GM19240 (cell line): Measurements from ENCODE around the gene UGT8.
"Not testable (repeated sequence)": the region's sequence is repeated elsewhere in the genome, so short reads cannot be mapped to it uniquely, and the experiment has no call there.

Source experiments
- DNase-seq: peaks from one replicate; pipeline ENCODE4 v3.0.0; 2011; ENCODE audit warnings: low spot score; ENCODE audit not compliant: insufficient read length

UGT8 gene

DNA sequence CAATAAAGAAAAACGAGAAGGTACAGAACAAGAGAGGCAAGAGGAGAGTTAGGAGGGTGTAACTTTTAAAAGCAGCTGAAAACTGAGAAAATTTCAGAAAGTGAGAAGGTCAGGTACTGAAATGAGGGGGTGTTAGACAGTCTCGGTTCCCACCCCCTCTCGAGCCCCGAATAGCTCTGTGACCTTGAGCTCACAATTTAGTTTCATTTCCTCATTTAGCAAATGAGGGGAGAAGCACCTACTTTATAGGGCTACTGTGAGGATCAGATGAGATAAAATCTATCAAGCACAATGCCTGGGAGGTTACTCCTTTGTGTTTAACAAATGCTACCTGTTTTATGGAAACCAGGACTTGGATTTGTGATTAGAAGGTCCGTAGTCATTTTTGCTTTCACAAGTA lies 4.9 kb downstream of the UGT8 start:
- peak; percentile 44 for DNase-seq

DNA sequence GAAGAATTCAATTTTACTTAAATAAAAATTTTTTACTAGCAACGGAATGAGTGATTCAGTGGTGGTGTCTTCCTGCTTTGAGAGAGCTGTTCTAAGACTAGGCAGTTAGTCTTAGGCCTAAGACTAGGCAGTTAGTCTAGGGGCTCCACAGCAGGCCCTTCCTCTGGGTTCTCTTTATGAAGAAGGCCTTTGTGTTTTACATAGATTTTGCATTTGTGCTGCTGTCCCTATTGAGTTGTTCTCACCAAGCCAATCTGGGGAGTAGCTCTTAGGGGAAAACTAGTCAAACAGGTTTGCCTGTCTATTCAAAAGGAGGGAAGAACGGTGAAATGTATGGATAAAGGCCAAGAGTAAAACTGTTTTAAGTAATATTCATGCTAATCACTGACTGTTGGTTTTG lies 7.6 kb downstream of the UGT8 start:
- no peak for DNase-seq

DNA sequence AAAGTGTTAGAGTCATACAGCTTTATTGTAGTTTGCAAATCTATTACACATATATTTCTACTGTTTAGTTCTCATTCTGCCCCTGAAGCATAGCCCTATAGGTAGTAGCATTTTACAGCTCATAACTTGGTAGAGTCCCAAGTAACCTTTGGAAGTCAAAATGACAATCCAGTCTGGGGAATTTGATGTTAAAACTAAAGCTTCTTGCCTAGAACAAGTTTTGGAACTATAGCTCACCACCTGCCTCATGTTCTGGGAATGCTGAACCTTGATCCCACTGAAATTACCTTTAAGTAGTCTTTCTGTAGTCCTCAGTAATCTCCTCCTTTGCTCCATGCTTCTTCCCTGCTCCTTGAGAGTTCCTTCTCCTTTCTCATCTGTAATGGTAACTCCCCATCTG lies 8.4 kb downstream of the UGT8 start:
- no peak for DNase-seq

DNA sequence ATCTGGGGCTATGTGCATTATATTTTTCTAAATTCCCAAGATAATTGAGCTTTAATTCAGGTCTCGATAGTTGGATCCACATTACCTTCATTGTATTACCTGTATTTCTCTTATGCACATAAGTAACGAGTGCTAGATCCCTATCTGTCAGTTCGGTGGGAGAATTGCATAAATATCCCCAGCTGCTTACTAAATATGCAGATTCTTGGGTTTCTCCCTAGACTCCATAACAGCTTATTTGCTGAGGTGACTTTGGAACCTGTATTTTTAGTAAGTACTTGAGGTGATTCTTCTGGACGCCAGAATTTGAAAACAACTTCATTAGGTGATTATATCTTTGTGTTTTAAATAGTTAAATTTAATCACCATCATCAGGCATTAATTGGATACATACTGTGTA lies 15.0 kb downstream of the UGT8 start:
- no peak for DNase-seq

DNA sequence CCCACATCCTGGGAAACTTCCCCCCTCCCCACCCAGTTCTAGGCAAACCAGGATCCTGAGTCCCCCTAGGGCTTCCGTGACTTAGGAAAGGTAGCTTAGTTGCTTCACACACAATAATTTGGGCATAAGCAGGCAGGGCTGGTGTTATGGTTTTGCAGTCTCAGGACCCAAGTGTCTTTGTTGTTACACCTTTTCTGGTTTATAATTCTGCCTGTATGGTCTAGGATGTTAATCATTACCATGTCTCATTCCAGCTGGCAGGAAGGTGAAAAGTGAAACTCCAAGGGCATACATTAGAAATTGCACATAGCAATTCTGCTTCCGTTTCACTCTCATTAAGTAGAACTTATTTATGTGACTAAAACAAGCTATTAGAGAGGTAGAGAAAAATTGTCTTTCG lies 16.8 kb downstream of the UGT8 start:
- no peak for DNase-seq

DNA sequence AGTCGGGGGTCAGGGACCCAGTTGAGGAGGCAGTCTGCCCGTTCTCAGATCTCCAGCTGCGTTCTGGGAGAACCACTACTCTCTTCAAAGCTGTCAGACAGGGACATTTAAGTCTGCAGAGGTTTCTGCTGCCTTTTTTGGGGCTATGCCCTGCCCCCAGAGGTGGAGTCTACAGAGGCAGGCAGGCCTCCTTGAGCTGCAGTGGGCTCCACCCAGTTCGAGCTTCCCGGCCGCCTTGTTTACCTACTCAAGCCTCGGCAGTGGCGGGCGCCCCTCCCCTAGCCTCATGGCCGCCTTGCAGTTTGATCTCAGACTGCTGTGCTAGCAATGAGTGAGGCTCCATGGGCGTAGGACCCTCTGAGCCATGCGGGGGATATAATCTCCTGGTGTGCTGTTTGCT lies 17.4 kb downstream of the UGT8 start:
- not testable (repeated sequence) for DNase-seq

DNA sequence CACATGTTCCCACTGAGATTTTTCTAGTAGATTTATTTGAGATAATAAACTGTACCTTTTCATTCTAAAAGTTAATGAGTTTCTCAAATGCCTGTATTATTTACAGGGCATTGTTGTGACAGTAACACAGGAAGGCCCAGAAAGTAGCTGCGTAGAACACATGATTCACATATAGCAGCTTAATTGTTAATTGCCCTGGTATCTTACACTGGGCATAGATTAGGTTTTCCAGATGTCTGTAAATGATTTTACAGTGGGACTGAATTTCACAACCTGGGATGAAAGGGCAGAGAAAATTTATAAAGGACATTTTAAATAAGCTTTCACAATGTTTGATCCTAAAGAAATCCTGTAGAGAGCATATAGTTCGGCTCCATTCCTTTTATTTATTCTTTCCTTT lies 27.6 kb downstream of the UGT8 start:
- no peak for DNase-seq

DNA sequence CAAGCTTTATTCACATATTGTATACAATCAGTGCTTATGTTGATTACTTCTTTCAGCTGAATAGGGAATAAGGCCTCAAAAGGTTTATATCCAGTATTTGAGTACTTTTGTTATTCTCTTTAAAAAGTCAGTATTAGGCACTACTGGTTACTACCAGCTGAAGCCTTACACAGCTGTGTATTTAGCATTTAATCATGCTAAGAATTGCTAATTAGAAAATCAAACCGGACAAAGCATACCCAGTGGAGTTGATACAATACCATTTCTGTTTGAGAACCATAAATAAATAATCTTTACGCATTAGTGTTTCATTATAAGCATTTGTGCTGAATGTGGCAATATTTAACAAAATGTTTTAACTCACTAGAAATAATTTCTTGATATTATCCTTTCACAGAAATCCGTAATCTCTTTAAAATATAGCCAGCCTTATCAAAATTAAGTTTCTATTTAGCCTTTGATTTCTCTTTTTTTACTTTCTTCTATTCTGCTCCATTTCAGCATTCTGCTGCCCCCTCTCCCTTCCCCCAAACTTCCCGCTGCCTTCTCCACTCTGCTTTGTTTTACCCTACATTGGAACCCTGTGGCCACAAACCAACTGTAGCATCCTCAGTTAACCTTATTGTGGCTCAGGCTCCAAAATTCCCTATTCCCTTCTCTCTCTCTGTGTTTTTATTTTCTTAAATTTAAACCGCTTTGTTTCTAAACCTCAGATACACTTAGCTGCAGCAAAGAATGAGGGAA lies 37.8 kb downstream of the UGT8 start:
- DNase-seq: no peak

DNA sequence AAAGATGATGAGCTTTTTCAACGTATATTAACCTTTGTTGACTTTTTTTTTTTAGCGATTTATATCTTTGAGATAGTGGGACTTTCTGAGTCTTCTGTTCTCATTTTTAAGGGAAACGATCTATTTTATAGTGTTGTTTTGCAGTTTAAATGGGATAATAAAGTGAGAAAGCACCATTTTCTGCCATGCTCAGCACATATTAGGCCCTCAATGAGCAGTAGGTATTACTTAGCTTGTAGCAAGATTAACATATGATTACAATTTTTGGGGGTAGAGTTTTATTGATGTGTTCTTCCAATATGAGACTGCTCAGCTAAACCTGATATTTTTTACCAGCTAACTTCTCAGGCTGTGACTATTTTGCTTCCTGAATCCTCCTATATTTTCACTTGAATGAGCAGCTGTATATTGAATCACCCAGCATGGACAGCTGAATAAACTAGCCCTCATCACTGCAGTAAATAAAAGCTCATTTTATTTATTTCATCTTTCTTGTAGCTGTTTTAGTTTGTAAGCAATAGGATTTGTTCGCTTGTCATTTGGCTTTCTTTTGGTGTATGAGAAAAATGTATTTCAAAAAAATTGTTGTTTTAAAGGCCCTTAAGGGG lies 43.7 kb downstream of the UGT8 start:
- DNase-seq: no peak

DNA sequence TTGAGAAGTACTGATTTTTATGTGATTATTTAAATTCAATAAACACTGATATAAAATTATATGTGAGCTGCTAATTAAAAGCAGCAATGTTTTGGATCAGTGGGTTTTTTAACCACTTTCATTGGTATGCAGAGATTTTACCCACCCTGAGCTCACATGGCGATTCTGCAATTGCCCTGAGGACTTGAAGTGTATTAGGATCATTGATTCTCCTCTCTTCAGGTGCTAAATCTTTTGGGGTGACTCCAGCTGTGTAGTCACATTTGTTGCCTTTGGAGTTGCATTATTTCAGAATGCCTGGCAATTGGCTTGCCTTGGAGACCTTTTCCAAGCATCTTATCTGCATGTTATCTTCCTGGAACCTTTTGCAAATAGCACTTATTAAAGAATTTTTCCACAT lies 51.3 kb downstream of the UGT8 start:
- DNase-seq: no peak

DNA sequence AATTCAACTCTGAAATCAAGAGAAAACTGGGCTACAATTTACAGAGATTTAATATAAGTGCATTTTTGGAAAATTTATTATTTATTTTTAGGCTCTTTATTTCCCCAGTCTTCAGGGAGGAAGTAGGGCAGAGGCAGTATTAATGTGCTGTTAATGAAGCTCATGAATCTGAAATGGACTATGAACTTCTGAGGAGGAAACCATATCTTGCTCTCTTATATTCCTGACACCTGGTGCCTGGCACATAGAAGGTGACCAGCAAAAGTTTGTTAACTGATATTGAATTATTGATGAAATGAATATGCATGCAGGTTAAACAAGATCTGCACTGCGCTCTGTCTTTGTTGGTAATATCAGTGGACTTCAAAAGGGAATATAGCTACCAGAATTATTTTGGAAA lies 55.1 kb downstream of the UGT8 start:
- DNase-seq: no peak

DNA sequence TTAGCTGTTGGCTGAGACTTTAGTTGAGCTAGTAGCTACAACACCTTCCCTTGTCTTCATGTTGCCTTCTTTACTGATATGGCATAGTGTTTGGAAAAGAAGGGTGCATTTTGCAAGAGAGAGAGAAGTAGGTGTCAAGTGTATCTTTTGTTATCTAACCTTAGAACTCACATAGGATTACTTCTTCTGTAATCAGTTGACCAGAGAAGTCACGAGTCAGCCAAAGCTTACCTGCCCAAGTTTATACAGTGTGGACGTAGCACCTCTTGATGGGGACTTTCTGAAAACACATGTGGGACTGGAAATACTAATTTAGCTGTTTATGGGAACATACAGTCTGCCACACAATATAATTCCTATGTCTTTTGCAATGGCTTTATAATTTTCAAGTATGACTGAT lies 56.0 kb downstream of the UGT8 start:
- DNase-seq: no peak

DNA sequence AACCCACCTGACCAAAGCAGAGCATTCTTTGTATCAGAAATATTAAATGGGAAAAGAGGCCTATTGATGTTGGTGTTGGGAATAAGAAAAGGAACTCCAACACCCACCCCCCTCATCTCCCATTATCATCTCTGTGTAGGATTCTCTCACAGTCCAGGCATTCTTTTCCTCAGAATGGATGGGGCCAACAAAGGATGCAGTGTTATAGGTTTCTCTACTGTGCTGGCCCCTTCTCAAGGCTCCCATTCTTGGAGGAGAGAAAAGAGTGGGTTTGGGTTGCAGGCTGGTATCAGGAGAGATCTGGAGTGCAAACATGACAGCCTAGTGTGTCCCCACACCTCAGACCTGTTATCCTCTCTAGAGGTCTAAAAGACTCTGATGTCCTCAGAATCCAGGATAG lies 59.6 kb downstream of the UGT8 start:
- DNase-seq: no peak

DNA sequence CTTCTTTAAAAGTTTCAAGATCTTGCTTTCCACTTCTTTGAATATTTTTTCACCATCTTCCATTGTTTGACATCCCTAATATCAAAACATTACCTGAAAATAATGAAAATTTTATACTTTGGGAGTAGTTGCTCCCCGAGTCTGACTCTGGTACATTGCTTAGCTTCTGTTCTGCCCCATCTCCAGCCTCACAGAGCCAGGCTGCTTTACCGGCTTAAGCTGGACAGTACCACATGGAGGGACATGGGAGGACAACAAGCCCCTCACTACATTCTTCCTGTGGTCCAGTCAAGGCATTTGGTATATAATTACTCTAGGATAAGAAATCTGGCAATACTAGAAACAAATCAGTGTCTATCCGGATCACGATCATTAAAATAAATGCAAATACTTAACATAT lies 60.2 kb downstream of the UGT8 start:
- no peak for DNase-seq

DNA sequence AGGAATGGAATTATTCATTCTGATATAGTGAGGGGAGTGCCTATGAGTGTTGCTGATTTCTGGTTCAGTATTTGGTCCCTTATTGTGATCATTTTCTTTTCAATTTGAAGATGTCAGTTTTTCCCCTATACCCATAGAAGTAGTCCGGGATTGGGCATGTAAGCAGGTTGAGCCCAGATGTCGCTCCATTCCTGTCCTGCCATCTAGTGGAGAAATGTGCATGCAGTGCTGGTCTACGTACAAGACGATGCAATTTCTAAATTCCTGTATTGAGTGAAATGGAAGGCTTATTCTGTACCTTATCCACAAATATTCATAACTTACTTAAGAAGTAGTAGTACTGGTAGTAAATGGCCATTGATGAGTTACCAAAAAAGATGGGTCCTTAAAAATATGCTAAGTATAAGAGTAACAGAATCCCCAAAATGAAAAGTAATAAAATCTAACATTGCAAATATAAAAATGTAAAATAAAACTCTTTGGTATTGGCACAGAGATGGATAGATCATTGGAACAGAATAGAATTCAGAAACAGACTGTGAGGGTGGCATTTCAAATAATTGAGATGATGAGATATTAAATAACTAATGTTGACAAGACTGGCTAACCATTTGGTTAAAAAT lies 60.9 kb downstream of the UGT8 start:
- DNase-seq: peak; percentile 3

DNA sequence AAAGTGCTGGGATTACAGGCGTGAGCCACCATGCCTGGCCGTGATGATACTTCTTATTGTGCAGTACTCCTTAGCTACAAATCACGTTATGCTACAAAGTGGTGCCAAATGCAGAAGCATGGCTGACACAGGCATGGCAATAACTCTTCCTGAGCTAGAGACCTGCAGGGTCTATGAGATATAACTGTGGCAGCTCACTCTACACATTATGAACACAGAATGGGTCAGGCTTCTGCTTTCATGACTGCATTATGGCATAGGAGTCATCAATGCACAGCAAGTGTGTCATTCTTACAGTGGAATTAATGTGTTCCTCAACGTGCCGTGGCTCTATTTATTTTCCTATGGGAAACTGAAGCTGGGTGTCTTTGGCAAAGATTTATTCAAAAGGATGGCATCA lies 64.5 kb downstream of the UGT8 start:
- DNase-seq: no peak

DNA sequence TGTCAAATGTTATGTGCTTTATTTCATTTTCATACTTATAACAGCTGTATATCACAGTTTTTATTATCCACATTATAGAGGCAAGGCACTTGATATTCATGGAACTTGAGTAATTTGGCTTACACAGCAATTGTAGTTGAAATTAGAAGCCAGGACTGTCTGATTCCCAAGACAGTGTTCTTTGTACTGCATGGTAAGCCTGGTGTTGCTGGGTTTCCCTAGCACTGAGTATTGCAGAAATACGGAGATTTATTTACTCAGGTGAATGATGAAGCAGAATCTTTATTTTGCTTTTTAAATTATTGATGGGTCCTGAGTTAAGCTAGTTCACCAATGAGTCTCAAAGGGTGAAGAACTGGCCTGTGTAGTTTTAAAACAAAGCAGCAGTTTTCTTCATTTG lies 70.0 kb downstream of the UGT8 start:
- no peak for DNase-seq

DNA sequence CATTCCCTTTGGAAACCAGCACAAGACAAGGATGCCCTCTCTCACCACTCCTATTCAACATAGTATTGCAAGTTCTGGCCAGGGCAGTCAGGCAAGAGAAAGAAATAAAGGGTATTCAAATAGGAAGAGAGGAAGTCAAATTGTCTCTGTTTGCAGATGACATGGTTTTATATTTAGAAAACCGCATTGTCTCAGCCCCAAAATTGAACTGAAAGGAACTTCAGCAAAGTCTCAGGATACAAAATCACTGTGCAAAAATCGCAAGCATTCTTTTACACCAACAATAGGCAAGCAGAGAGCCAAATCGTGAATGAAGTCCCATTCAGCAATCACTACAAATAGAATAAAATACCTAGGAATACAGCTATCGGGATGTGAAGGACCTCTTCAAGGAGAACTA lies 72.1 kb downstream of the UGT8 start:
- not testable (repeated sequence) for DNase-seq

DNA sequence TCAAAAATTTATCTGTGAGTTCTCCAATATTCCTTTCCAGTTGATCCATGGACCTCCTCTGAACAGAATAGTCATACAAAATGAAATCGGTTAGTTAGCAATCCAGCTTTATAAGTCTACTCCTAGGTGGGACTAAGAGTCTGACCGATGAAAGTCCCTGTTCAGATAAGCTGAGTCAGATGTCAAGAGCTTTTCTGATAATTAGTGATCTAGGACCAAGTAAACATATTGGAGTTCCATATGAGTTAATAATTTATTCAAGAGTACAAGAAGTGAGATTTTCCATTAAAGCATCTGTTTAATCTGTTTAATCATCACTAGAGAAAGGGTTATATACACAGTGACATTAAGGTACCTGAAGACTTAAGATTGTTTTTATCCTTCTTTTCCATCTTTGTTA lies 74.7 kb downstream of the UGT8 start:
- DNase-seq: no peak

DNA sequence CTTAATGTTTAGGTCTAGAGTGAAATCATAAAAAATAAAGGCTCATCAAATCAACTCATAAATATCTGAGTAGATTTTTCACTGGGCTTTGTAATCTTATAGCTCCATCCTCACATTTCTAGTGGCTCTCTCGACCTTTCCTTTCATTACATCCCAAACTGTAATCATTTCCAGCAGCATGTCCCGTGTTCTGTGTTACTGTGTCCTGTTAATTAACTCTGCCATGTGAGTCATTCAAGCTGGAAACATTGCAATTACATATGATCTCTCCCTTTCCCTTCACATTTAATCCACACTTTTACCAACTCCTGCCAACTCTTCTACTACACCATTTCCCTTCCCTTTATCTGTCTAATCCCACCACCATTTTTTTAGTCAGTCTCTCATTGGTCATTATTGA lies 75.5 kb downstream of the UGT8 start:
- no peak for DNase-seq

DNA sequence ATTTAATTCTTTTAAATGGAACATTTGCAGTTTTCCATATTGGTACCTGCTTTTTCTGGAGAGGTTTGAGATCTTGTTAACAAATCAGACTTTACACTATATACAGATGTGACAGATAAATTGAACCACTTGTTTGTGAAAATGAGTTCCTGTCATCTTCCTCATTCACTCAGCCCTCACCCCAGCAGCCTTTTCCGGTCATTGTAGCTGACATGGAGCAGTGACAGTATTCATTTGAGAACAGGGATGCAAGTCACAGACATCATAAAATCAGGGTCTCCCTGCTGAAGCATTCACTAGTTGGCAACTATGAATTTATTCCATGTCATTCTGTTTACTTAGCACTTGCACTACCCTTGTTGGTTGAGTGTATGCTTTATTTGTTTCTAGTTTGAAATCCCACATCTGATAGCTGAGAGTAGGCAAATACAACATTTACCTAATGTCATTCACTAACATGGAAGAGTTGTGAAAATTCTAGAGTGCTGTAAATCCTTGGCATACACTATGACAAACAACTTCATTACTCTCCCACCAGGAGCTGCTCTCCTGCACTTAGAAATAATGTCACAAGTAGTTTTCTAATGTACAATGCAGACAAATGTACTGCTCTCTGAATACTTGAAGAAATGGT lies 78.9 kb downstream of the UGT8 start:
- DNase-seq: no peak

DNA sequence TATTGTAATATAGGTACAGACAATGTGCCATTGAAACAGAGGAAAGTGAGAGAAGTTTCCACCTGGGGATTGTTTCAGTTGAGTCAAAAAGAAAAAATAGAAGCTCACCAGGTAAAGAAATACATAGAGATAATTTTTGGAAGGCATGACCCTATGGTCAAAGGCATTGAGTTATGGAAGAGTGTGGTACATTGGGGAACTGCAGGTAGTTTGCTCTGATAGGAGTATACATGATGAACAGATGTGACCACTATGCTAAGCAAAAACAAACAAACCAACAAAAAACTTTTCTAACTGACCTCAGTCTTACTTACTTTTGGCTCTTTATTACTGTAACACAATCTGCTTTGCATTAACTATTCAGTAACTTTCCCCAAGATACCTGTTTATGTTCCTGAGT lies 85.9 kb downstream of the UGT8 start:
- no peak for DNase-seq

DNA sequence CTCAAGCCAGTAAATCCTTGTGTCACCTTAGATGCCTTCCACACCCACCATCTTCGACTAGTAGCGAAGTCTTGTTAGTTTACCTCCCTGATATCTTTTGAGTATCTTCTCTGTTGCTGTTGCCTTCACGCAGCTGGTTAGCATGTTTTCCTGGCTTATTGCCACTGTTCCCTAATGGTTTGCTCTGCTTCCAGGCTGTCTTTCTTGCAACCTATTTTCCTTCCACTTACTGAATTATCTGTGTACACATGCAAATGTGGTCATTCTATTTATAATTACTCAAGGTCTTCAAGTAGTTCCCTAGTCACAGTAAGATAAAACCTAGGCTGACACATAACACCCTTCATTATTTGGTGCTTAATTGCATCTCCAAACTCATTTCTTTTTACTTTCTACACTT lies 89.5 kb downstream of the UGT8 start:
- no peak for DNase-seq
